ENCODE data around the gene TNPO3.
"Not testable (repeated sequence)": the region's sequence is repeated elsewhere in the genome, so short reads cannot be mapped to it uniquely, and the experiment has no call there.

The TNPO3 gene

DNA sequence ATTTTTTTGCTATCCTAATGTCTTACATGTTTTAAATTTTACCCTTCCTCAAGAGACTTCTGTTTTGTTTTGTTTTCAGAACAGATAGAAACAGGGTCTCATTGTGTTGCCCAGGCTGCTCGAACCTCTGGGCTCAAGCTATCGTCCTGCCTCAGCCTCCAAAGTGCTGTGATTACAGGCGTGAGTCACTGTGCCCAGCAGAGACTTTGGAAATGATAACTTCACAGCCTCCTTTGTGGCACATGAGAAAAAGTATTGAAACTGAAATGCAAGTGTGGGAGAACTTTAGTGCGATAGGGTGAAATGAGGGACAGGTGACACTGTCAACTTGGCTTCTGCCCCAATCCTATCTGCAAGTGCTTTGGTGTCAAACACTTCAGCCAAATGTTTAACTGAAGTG, 95.6 kb downstream of the TNPO3 start:
- no peak for DNase-seq (ENCODE audit: low spot score)

DNA sequence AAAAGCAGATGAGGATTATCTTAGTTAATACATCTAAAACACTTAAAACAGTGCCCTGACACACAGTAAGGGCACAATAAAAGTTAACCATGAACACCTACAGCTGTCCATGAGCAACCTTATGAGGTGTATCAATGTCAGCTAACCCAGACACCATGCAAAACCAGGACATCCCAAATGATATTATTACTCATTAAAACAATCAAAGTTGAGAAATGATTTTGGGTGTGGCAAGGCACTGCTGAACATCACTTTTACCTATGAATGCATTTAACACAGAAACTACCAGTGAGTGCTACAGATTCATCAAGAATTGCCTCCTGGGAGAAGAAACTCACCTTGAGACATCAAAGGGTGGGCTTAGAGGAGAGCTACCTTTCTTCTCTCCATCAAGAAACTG, 98.9 kb downstream of the TNPO3 start:
- no peak for DNase-seq (ENCODE audit: low spot score)

DNA sequence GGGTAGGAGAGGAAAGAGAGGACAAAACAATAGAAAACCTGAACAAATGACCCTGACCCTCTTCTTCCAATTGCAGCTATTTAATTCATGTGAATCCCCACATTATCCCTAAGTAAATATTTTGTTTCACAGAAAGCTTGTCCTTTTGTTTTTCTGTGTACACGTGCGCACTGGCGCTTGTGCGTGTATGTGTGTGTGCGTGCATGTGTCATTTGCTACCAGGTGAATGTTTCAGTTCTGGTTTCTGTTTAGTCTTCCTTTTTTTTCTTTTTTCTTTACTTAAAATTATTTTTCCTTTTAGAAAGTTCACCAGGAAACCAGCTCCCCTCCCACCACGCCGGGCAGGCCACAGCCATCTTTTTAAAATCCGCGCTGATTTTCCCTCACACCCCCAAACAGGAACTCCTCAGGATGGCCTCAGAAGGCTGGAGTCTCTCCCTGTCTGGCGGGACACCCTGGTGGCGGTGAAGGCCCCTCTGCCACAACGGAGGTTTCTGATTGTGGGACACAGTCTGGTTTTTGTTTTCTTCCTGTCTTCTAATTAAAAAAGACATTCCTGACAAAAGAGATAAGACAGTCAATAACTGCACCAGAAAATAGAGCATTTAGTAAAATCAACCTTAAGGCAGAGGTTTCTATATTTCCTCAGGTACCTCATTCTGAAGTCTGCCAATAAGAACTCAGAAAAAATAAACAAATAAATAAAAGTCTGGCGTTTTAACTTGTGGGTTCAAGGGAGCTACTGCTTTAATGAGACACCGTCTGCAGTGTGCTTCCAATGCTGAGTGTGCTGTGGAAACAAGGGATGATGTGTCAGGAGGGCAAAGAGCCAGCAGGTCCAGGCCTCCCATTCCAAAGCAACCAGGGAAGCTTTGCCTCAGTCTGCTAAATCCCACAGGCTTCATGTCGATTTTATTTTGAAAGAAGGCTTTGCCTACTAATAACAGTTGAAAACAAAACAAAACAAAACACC, 99.8 kb downstream of the TNPO3 start:
- DNase-seq (ENCODE audit: low spot score) = no peak

DNA sequence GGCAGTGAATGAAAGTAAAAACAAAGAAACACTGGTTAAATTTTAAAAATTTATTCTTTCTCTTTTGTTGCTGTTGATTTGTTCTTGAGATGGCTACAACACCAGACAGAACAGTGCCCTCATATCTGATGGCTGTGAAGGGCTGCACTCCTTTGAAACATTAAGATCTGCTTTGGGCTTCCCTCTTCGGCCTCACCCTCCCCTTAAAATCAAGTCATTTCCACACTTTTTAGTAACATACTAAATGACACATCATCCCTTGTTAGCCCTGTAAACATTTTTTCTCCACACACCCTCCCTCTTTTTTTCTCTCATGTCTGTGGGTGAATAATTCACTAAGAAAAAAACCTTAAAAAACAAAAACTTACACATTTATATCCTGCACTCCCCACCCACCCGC, 100.8 kb downstream of the TNPO3 start:
- no peak for DNase-seq (ENCODE audit: low spot score)

DNA sequence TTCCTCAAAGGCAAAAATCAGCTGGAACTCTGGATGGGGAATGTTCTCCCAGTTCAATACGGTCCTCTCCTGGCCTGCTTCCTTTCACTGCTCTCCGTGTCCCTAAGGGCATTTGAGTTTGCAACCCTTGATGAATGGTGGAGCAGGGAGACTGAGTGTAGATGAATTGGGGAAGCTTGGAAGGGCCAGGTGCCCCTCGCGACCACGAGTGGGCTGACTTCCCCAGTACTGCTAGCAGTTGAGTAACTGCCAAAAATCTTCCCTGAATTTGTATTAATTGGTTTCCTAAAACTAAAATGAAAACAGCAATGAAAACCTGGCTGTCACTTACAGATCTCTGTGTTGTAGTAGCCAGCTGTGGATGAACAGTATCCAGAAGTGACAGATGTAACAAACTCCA, 103.6 kb downstream of the TNPO3 start:
- no peak for DNase-seq (ENCODE audit: low spot score)

DNA sequence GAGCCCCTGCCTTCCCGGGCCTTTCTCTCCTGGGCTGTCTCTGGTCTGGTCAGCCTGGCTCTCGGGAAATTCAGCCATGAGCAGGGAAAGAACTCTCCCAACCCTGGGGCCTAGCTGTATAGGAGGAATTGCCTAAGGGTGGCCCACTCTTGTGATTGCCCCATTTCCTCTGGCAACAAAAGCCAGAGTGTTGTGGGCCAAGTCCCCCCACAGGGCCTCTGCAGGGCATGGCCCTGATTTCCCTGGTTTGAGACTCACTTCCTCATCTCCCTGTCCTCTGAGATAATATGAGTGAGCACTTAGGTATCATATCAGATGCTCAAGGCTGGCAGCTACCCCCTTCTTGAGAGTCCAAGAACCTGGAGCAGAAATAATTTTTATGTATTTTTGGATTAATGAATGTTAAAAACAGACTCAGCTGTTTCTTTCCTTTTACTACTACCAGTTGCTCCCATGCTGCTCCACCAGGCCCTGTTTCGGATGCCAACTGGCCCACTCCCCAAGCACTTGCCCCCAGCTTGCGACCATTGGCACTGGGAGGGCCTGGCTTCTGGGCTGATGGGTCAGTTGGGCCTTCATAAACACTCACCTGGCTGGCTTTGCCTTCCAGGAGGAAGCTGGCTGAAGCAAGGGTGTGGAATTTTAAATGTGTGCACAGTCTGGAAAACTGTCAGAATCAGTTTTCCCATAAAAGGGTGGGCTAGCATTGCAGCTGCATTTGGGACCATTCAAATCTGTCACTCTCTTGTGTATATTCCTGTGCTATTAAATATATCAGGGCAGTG, 105.7 kb downstream of the TNPO3 start:
- DNase-seq (ENCODE audit: low spot score) = no peak

DNA sequence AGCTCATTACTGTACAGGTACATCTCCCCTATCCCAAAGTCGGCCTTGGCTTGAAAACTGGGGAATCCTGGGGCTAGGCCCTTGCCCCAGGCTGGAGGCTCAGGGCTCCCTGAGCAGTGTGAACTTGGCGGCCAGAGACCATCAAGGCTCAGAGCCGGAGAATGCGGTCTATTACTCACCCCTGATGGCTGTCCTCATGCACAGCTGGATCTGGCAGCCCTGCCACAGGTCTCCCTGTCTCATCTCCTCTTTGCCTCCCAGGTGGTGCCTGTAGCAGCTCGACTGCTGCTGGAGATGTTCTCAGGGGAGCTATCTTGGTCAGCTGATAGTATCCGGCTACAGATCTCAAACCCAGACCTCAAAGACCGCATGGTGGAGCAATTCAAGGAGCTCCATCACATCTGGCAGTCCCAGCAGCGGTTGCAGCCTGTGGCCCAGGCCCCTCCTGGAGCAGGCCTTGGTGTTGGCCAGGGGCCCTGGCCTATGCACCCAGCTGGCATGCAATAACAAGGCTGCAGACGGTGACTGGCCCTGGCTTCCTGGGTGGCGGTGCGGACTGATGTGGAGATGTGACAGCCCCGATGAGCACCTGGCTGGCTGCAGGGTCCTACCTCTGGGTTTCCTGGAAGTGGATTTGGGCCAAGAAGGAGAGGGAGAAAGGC, 106.5 kb downstream of the TNPO3 start:
- no peak for DNase-seq (ENCODE audit: low spot score)

DNA sequence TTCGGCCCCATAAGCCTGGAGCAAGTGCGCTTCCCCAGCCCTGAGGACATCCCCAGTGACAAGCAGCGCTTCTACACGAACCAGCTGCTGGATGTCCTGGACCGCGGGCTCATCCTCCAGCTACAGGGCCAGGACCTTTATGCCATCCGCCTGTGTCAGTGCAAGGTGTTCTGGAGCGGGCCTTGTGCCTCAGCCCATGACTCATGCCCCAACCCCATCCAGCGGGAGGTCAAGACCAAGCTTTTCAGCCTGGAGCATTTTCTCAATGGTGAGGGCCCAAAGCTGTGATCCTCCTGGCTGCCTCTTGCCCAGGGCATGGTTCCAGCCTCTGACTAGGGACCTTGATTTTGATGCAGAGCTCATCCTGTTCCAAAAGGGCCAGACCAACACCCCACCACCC, 107.1 kb downstream of the TNPO3 start:
- DNase-seq (ENCODE audit: low spot score) = no peak

DNA sequence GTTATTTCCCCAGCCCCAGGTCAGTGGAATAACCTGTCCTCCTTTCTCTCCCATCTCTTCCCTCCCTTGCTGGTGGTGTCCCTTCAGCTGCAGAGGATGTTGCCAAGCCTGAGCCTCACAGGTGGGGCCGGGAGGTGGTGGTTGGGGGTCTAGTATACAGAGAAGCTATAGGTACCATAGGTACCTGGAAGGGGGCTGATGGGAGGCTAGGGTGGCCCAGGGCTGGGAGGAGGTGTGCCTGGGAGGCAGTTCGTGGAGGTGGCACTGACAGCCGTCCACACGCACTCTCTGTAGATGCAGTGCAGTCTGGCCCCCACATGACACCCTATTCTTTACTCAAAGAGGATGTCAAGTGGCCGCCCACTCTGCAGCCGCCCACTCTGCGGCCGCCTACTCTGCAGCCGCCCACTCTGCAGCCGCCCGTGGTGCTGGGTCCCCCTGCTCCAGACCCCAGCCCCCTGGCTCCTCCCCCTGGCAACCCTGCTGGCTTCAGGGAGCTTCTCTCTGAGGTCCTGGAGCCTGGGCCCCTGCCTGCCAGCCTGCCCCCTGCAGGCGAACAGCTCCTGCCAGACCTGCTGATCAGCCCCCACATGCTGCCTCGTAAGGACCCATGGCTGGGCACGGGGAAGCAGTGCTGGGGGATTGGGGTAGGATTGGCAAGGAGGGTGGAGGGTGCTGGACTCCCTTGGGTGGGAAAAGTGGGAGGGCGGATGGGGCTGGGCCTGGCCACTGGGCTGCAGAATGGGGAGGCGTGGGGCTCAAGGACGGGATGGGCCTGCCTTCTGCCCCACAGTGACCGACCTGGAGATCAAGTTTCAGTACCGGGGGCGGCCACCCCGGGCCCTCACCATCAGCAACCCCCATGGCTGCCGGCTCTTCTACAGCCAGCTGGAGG, 107.7 kb downstream of the TNPO3 start:
- no peak for DNase-seq (ENCODE audit: low spot score)

DNA sequence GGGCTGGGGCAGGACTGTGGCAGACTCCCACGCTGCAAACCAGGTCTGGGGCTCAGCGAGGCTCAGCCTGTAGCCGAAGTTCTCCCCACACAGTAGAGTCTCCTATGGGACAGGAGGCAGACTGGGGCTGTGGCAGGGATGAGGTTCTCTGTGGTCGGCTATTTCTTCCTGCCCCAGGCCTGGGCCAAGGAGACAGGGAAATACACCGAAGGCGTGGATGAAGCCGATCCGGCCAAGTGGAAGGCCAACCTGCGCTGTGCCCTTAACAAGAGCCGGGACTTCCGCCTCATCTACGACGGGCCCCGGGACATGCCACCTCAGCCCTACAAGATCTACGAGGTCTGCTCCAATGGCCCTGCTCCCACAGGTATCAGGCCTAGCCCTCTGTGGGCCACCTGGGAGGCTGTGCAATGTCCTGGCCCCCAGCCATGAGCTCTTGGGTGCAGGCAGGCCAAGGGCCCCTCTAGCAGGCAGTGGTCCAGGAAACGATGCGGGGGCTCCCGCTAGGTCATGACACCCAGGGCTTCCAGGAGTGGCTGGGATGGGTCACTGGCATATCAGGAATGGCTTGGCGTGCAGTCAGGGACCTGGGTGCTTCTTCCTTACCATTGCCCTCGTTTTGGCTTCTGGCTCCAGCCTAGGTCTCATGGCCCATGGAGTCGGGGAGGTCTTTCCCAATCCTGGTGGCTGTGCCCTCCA, 109.1 kb downstream of the TNPO3 start:
- DNase-seq (ENCODE audit: low spot score) = no peak

DNA sequence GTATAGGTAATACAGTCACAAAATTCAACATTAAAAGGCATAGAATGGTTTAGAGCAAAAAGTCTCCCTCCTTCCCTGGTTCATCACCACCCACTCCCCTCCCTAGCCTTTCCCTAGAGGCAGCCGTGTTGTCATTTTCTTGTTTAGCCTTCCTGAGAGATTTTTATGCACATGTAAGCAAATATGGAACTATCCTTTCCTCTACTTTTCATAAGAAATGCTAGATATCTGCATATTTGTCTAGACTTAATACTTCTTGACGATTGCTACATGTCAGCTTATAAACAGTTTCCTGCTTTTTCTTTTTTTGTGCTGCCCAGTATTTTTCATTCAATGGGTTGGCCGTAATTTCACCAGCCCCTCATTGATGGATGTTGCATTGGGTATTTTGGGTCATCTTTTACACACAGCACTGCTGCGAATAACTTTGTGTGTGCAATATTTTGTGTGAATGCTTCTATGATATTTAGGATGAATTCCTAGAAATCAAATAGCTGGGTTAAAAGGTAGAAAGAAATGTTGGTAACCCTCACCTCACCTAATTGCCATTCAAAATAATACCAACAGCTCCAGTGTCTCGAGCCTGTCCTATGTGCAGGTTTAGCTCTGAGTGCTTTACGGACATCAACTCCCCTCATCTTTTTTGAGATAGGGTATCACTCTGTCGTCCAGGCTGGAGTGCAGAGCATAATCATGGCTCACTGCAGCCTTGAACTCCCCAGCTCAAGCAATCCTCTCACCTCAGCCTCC, 110.2 kb downstream of the TNPO3 start:
- DNase-seq (ENCODE audit: low spot score) = no peak

DNA sequence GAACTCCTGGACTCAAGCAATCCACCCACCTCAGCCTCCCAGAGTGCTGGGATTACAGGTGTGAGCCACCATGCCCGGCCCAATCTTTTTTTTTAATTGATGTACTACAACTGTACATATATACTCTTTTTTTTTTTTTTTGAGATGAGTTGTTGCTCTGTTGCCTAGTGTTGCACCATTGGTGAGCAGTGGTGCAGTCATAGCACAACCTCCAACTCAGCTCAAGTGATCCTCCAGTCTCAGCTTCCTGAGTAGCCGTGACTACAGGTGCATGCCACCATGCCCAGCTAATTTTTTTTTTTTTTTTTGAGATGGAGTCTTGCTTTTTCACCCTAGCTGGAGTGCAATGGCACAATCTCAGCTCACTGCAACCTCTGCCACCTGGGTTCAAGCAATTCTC, 111.7 kb downstream of the TNPO3 start:
- DNase-seq (ENCODE audit: low spot score) = not testable (repeated sequence)

DNA sequence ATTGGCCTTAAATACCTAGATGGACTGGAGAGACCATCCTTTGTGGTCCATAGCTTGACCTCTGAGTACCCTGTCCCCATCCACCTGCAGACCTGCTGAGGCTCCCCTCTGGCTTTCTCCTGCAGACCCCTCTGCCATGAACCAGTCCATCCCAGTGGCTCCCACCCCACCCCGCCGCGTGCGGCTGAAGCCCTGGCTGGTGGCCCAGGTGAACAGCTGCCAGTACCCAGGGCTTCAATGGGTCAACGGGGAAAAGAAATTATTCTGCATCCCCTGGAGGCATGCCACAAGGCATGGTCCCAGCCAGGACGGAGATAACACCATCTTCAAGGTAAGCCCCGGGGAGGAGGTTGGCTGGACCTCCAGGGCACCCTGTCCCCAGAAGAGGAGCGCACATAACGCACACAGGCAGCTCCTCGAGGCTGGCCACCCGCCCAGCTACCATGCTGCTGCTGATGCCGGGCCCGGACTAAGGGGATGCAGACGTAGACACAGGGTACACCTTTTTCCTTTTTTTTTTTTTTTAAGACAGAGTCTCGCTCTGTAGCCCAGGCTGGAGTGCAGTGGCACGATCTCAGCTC, 112.9 kb downstream of the TNPO3 start:
- no peak for DNase-seq (ENCODE audit: low spot score)

DNA sequence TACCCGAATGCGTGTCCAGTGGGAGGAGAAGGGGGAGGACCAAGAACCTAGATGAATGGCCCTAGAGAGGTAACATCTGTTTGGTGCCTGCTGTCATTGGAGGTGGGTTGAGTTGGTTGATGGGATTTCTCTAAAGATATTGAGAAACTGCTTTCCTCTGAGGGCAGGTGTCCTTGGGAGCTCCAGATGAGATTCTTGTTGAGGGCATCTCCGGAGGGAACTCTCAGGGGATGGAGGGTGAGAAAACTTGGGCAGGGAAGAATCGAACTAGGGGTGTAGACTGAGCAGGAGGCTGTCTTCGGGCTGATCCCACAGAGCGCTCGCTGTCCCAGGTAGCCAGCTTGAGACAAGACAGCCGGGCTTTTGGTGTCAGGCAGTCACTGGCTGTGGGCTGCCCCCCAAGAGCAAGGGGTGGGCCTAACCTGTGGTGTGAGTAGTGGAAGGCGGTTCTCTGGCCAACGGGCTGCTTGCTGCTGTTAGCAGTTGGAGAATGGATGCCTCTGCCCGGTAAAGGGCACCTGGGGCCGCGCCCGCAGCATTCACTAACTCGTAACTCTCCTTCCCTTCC, 113.5 kb downstream of the TNPO3 start:
- no peak for DNase-seq (ENCODE audit: low spot score)

DNA sequence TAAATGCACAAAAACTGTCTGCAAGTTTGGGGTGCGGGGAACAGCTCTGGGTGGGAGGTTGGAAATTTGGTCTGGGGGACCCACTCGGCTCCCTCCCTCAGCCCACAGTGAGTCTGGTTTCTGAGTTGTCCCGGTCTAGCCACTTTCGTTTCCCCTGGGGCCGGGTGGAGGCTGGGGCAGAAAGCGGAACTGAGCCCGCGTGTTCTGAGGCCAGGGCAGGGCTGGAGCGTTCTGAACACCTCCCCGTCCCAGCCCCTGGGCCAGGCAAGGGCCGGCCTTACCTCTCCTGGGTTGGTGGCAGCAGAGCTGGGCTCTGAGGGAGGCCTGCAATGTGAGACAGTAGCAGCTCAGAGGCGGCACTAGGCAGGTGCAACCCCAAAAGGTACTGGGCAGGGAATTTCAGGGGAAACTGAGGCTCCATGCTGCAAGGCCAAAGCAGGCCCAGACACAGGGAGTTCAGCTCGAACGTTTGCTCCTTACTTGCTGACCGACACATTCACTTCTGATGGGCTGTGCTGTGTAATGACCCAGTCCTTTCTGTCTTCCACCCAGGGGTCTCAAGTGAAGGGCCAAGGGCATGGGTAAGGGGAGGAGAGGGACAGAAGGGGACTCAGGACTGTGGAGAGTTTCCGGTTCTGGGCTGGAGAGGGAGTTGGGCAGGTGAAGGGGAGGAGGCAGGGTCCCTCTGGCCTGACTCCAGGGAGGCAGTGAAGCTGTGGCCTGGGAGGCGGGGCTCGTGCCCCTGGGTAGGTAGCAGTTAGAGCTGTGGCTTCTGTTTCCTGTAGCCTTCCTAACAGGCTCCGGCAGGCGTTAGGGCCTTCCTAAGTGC, 114.2 kb downstream of the TNPO3 start:
- DNase-seq (ENCODE audit: low spot score) = peak; percentile 39

DNA sequence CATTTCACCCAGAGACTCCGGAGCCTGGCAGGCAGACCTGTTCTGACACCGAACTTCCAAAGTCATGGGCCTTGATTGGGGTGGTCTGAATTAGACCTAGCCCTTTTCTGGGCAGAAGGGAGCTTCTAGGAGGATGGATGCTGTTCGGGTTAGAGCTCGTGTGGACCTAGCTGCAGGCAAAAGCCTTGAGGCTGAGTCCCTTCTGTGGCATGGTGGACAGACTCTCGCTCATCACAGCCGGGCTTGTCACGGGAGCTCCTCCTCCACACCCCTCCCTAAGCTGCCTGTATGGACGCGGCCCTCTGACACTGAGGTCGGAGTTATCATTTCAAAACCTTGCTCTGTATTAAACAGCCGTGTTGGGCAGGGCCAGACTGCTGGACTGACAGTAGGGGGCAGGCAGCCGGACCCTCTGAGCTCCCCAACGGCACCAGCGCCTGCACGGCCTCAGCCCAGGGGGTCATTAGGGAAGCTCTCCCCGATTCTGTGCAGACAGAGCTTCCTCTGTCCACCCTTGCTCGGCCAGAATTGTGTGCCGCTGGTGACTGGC, 115.0 kb downstream of the TNPO3 start:
- DNase-seq (ENCODE audit: low spot score) = no peak

DNA sequence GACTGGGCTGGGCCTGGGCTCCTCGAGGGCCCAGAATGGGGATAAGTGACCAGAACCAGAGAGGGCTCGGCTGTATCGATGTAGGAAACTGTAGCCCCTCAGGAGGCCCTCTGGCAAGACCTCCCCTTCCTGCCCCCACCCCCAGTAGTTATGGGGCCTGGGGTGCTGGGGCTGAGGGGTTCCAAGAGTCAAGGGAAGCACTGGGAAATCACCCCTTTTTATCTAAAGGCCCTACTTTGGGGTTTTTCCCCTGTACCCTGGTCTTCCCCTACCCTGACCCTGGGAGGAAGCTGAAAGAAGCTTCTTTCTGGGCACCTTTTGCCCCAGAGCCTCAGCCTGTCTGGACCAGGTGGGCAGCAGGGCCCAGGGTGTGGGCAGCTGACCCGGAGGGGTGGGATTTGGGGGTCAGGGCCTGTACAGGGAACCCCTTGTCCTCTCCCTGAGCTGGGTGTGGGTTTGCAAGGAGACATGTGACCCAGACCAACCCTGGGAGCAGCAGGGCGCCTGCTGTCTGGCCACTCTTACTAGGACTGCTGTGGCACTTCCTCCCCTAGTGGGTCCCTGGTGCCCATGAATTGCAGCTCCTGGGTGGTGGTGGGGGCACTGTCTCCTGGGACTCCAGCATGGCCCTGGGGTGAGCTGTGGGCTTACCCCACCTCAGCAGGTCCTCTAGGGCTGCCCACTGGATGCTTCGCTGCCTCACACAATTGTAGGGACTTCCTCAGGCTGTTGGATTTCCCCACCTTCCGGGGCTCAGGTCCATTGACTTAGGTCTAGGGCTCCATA, 115.6 kb downstream of the TNPO3 start:
- no peak for DNase-seq (ENCODE audit: low spot score)
